GM12892 (cell line): ENCODE data around the gene PPFIA1.

Source experiments
- POLR2A ChIP-seq: IDR thresholded peaks from 2 replicates; pipeline ENCODE4 v1.6.1; 2011; ENCODE audit warnings: low read depth, low read length, control low read depth
- POLR2AphosphoS5 ChIP-seq: IDR thresholded peaks from 2 replicates; pipeline ENCODE4 v1.6.1; 2011; ENCODE audit warnings: low read depth, low read length, control low read depth

- TF ChIP-seq POLR2A, result no peak
- TF ChIP-seq POLR2AphosphoS5, result no peak
Observed at GRCh38 chr11:70358753-70359152, 88.3 kb downstream of the PPFIA1 start.
